ENCODE data around the gene PACC1.

PACC1 gene

GRCh38 chr1:212442408-212442807 lies 27.7 kb upstream of the PACC1 start:
- no peak overlapping the region for H3K9ac ChIP-seq
- H3K4me2 ChIP-seq: no peak overlapping the region
- H3K27me3 ChIP-seq (ENCODE audit: insufficient read depth, low read depth): no peaks in the 10 kb centered on the region
- no peak for TF ChIP-seq CTCF (conservative IDR thresholded peaks at IDR 0.05; ENCODE audit: low read depth, low read length)
- no peak overlapping the region for H2AFZ ChIP-seq (ENCODE audit: low read depth)
- H3K4me3 ChIP-seq (IDR thresholded peaks at IDR 0.05; ENCODE audit: insufficient read depth, low read depth, low read length): no peak overlapping the region
- H4K20me1 ChIP-seq (ENCODE audit: insufficient read depth): no peaks in the 10 kb centered on the region
- peaks cover 4% of the 10 kb centered on the region for H3K4me1 ChIP-seq (ENCODE audit: low read depth, poor library complexity, severe bottlenecking)
- H3K79me2 ChIP-seq (ENCODE audit: insufficient read depth, low read depth): no peaks in the 10 kb centered on the region
- no peaks in the 10 kb centered on the region for H3K36me3 ChIP-seq (ENCODE audit: insufficient read depth)
- no peak overlapping the region for H3K27ac ChIP-seq

- Histone ChIP-seq H2AFZ (ENCODE audit: low read depth) (no peak overlapping the region), H3K79me2 (ENCODE audit: insufficient read depth, low read depth) (no peaks in the 10 kb centered on the region), H3K27ac (no peak overlapping the region), H3K4me1 (ENCODE audit: low read depth, poor library complexity, severe bottlenecking) (peaks cover 4% of the 10 kb centered on the region), H4K20me1 (ENCODE audit: insufficient read depth) (no peaks in the 10 kb centered on the region), H3K4me3 (IDR thresholded peaks at IDR 0.05; ENCODE audit: insufficient read depth, low read depth, low read length) (no peak overlapping the region), H3K36me3 (ENCODE audit: insufficient read depth) (no peaks in the 10 kb centered on the region), H3K27me3 (ENCODE audit: insufficient read depth, low read depth) (no peaks in the 10 kb centered on the region), H3K9ac (no peak overlapping the region), H3K4me2 (no peak overlapping the region)
- TF ChIP-seq CTCF (conservative IDR thresholded peaks at IDR 0.05; ENCODE audit: low read depth, low read length): no peak
Measured at GRCh38 chr1:212440419-212440818, 25.7 kb upstream of the PACC1 start.

GRCh38 chr1:212438831-212439237 lies 24.1 kb upstream of the PACC1 start:
- Histone ChIP-seq H3K4me3 (IDR thresholded peaks at IDR 0.05; ENCODE audit: insufficient read depth, low read depth, low read length) (no peak overlapping the region), H3K27ac (no peak overlapping the region), H3K4me1 (ENCODE audit: low read depth, poor library complexity, severe bottlenecking) (peaks cover 4% of the 10 kb centered on the region), H3K9ac (no peak overlapping the region), H4K20me1 (ENCODE audit: insufficient read depth) (no peaks in the 10 kb centered on the region), H3K79me2 (ENCODE audit: insufficient read depth, low read depth) (no peaks in the 10 kb centered on the region), H3K27me3 (ENCODE audit: insufficient read depth, low read depth) (no peaks in the 10 kb centered on the region), H3K4me2 (no peak overlapping the region), H2AFZ (ENCODE audit: low read depth) (no peak overlapping the region), H3K36me3 (ENCODE audit: insufficient read depth) (no peaks in the 10 kb centered on the region)
- TF ChIP-seq CTCF (conservative IDR thresholded peaks at IDR 0.05; ENCODE audit: low read depth, low read length): no peak

- H3K4me1 ChIP-seq (ENCODE audit: low read depth, poor library complexity, severe bottlenecking): peaks cover 6% of the 10 kb centered on the region
- no peak overlapping the region for H2AFZ ChIP-seq (ENCODE audit: low read depth)
- no peaks in the 10 kb centered on the region for H3K27me3 ChIP-seq (ENCODE audit: insufficient read depth, low read depth)
- no peak overlapping the region for H3K27ac ChIP-seq
- no peaks in the 10 kb centered on the region for H3K36me3 ChIP-seq (ENCODE audit: insufficient read depth)
- no peaks in the 10 kb centered on the region for H3K79me2 ChIP-seq (ENCODE audit: insufficient read depth, low read depth)
- no peak for TF ChIP-seq CTCF (conservative IDR thresholded peaks at IDR 0.05; ENCODE audit: low read depth, low read length)
- H3K4me2 ChIP-seq: no peak overlapping the region
- no peak overlapping the region for H3K4me3 ChIP-seq (IDR thresholded peaks at IDR 0.05; ENCODE audit: insufficient read depth, low read depth, low read length)
- no peak overlapping the region for H3K9ac ChIP-seq
- H4K20me1 ChIP-seq (ENCODE audit: insufficient read depth): no peaks in the 10 kb centered on the region
Measured at GRCh38 chr1:212437179-212437798, 22.6 kb upstream of the PACC1 start.

All from KMS-11 (cell line).